ENCODE data around the gene DDX41. TPM values are rescaled to one million over a fixed set of nuclear protein-coding genes. Genes with fewer than 3 reads are reported as not detected.
"Not testable (repeated sequence)": the region's sequence is repeated elsewhere in the genome, so short reads cannot be mapped to it uniquely, and the experiment has no call there.

DDX41 gene
- total RNA-seq, 4 donors from 2014 or later = 96.5 to 170 (median 130) TPM

GRCh38 chr5:177536386-177536785, 19.6 kb upstream of the DDX41 start:
- Histone ChIP-seq H3K36me3 (peaks cover 0 to 36% (median 4%) of the 10 kb centered on the region in 4 donors), H3K27ac (peak overlapping the region in 2 of 4 donors; percentile 46 to 61), H3K9me3 (no peaks in the 10 kb centered on the region), H3K4me3 (no peak overlapping the region), H3K4me1 (peaks cover 5 to 40% (median 21%) of the 10 kb centered on the region in 4 donors), H3K27me3 (no peaks in the 10 kb centered on the region)
- no peak for DNase-seq
- in situ Hi-C loops (cut with MboI; ENCODE audit: low pct_ligation_motif_present in 1 of 4, low pct_unique_long_range_greater_than_20kb in 1 of 4, low sequenced_read_pairs in 3 of 4) (no loop called here), intact Hi-C loops (cut with DNase I; ENCODE audit: low total_unique reads) (no loop called here)
- WGBS, 2 donors (ENCODE audit: low coverage in 1 of 2) = 97% methylated on average over 10 of the region's 10 CpGs; no CpG with 5 or more reads in 1 of the 2 donors
- TF ChIP-seq CTCF (IDR thresholded peaks at IDR 0.05) = no peak
- no peak for TF ChIP-seq POLR2A (IDR thresholded peaks at IDR 0.05)
- no peak for TF ChIP-seq POLR2AphosphoS5 (IDR thresholded peaks at IDR 0.05)
- no peak for TF ChIP-seq EP300 (IDR thresholded peaks at IDR 0.05; ENCODE audit: low read depth)

GRCh38 chr5:177535125-177535524, 18.4 kb upstream of the DDX41 start:
- in situ Hi-C loops (cut with MboI; ENCODE audit: low pct_ligation_motif_present in 1 of 4, low pct_unique_long_range_greater_than_20kb in 1 of 4, low sequenced_read_pairs in 3 of 4) (no loop called here), intact Hi-C loops (cut with DNase I; ENCODE audit: low total_unique reads) (no loop called here)
- H3K9me3 ChIP-seq = no peaks in the 10 kb centered on the region
- peaks cover 5 to 40% (median 21%) of the 10 kb centered on the region in 4 donors for H3K4me1 ChIP-seq
- WGBS, 2 donors (ENCODE audit: low coverage in 1 of 2) = 91% methylated on average over 7 of the region's 7 CpGs
- TF ChIP-seq POLR2AphosphoS5 (IDR thresholded peaks at IDR 0.05) (no peak), EP300 (IDR thresholded peaks at IDR 0.05; ENCODE audit: low read depth) (no peak), CTCF (IDR thresholded peaks at IDR 0.05) (no peak), POLR2A (IDR thresholded peaks at IDR 0.05) (no peak)
- H3K27ac ChIP-seq = no peak overlapping the region
- H3K4me3 ChIP-seq = no peak overlapping the region
- peaks cover 0 to 41% (median 7%) of the 10 kb centered on the region in 4 donors for H3K36me3 ChIP-seq
- no peaks in the 10 kb centered on the region for H3K27me3 ChIP-seq
- no peak for DNase-seq

GRCh38 chr5:177534433-177534832, 17.7 kb upstream of the DDX41 start:
- Histone ChIP-seq H3K4me1 (peaks cover 5 to 35% (median 21%) of the 10 kb centered on the region in 4 donors), H3K36me3 (peaks cover 0 to 41% (median 10%) of the 10 kb centered on the region in 4 donors)
- H3K27ac ChIP-seq; DNase-seq; in situ Hi-C loops (cut with MboI; ENCODE audit: low pct_ligation_motif_present in 1 of 4, low pct_unique_long_range_greater_than_20kb in 1 of 4, low sequenced_read_pairs in 3 of 4); H3K4me3 ChIP-seq; intact Hi-C loops (cut with DNase I; ENCODE audit: low total_unique reads); H3K27me3 ChIP-seq; H3K9me3 ChIP-seq: not testable (repeated sequence)
- WGBS, 2 donors (ENCODE audit: low coverage in 1 of 2) = 94 to 98% methylated on average over 5 to 7 of the region's 7 CpGs

GRCh38 chr5:177531209-177531940, 14.6 kb upstream of the DDX41 start:
- DNase-seq = no peak
- peaks cover 0 to 5% (median 1%) of the 10 kb centered on the region in 4 donors for H3K4me1 ChIP-seq
- peaks cover 0 to 44% (median 10%) of the 10 kb centered on the region in 4 donors for H3K36me3 ChIP-seq
- no peaks in the 10 kb centered on the region for H3K27me3 ChIP-seq
- whole genome bisulfite sequencing, 2 donors (ENCODE audit: low coverage in 1 of 2) = 90 to 100% methylated on average over 1 to 27 of the region's 27 CpGs
- TF ChIP-seq POLR2A (IDR thresholded peaks at IDR 0.05) (no peak), POLR2AphosphoS5 (IDR thresholded peaks at IDR 0.05) (no peak), EP300 (IDR thresholded peaks at IDR 0.05; ENCODE audit: low read depth) (no peak), CTCF (IDR thresholded peaks at IDR 0.05) (no peak)
- no peak overlapping the region for H3K4me3 ChIP-seq
- intact Hi-C loops (cut with DNase I; ENCODE audit: low total_unique reads) (no loop called here), in situ Hi-C loops (cut with MboI; ENCODE audit: low pct_ligation_motif_present in 1 of 4, low pct_unique_long_range_greater_than_20kb in 1 of 4, low sequenced_read_pairs in 3 of 4) (no loop called here)
- H3K9me3 ChIP-seq = no peaks in the 10 kb centered on the region
- no peak overlapping the region for H3K27ac ChIP-seq
